ENCODE measurements around the gene PIGL. TPM values are rescaled to one million over a fixed set of nuclear protein-coding genes. Genes with fewer than 3 reads are reported as not detected.

The PIGL gene
- total and polyA plus RNA-seq, 12 donors: 10.3 to 102 (median 29.5) TPM

DNA sequence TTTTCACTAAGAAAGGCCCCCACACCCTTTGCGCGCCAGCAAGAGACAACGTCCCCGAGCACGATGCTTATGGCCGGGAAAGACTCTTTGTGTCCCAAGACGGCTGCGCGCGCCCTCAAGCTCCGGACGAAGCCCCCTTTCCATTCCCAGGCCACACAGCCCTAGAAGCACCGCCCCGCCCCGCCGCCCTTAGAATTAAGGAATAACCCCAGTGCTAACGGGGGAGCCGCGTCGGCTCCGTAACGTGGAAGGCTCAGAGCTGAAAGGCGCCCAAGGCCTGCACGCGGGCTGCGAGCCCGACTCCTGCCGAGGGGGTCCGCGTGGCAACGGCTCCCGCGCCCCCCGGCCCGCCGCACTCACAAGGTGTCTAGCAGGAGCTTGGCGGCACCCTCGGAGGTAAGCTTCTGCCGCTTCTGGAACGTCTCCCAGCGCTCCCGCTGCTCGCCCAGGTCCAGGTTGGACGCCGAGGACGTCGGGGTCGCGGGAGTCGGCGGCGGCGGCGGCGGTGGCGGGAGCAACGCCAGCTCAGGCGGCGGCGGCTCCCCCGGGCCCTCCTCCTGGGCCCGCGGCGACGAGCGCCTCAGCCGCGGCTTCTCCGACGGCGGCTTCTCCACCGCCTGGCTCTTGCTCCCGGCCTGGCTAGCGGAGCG lies 135.8 kb downstream of the PIGL start:
- Histone ChIP-seq H3K36me3 (replicated peaks in 1 of 2) (no peaks in the 10 kb centered on the region), H3K4me1 (replicated peaks in 1 of 2) (peaks cover 7 to 13% of the 10 kb centered on the region in 2 donors), H3K9me3 (replicated peaks in 1 of 3) (no peaks in the 10 kb centered on the region), H3K27me3 (no peaks in the 10 kb centered on the region), H3K4me3 (peak overlapping the region in 3 of 4 donors; percentile 31 to 89 (median 68)), H3K27ac (peak overlapping the region in 3 of 5 donors; percentile 33 to 78 (median 73))
- intact Hi-C loops (cut with DNase I): no loop called here
- 0 to 1% (median 0%) methylated on average over 11 to 75 of the region's 75 CpGs for WGBS, 4 donors
- peak in 6 of 7 donors; percentile 26 to 63 (median 37) for DNase-seq
- TF ChIP-seq, protein P1, sequence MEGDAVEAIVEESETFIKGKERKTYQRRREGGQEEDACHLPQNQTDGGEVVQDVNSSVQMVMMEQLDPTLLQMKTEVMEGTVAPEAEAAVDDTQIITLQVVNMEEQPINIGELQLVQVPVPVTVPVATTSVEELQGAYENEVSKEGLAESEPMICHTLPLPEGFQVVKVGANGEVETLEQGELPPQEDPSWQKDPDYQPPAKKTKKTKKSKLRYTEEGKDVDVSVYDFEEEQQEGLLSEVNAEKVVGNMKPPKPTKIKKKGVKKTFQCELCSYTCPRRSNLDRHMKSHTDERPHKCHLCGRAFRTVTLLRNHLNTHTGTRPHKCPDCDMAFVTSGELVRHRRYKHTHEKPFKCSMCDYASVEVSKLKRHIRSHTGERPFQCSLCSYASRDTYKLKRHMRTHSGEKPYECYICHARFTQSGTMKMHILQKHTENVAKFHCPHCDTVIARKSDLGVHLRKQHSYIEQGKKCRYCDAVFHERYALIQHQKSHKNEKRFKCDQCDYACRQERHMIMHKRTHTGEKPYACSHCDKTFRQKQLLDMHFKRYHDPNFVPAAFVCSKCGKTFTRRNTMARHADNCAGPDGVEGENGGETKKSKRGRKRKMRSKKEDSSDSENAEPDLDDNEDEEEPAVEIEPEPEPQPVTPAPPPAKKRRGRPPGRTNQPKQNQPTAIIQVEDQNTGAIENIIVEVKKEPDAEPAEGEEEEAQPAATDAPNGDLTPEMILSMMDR (IDR thresholded peaks at IDR 0.05): no peak
- no peak for TF ChIP-seq POLR2A (IDR thresholded peaks at IDR 0.05)

DNA sequence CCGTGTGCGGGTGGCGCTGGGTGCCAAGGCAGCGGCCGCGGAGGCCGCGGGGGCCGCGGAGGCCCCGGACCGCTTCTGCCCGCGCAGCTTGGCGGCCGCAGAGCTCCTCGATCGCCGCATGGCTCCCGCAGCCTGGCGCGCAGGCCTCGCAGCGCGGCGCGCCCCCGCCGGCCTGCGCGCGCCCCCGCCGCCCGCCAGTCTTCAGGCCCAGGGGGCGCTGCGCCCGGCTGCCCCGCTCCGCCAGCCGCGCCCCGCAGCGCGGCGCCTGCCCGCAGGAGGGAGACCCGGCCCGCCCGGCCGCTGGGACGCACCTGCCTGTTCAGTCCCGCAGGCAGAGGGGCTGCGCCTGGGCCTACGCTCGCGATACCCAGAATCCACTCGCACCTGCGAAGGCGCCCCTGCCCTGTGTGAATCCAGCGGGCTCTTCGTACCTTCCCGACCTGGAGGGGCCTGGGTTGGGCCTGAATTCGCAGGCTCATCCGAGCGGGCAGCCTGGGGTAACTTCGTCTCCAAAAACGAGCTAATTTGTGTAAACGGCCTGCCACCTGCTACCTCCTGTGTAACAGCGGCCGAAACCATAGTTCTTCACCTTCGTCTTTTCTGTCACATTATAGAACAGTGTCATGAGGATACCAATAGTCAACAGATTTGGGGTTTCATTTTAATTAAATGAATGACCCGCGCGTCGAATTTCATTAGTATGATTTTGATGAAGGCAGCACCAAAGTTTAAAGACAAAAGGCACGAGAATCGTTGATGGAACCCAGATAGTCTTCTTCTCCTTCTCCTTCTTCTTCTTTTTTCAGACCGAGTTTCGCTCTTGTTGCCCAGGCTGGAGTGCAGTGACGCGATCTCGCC lies 136.5 kb downstream of the PIGL start, which contains the start of gene CENPV:
TSS of gene CENPV (minus strand) at position 153 of the 858 bp plus-strand sequence. CDS start at position 120, 33 bp downstream.
- 15 to 74% (median 48%) methylated on average over 17 to 82 of the region's 83 CpGs for WGBS, 4 donors
- H3K36me3 ChIP-seq (replicated peaks in 1 of 2): no peaks in the 10 kb centered on the region
- DNase-seq: peak in 6 of 7 donors; percentile 37 to 56 (median 42)
- no peaks in the 10 kb centered on the region for H3K27me3 ChIP-seq
- peak within 1 kb of the TSS in 3 of 5 donors; percentile 33 to 78 (median 73) for H3K27ac ChIP-seq
- TF ChIP-seq, protein P1 (IDR thresholded peaks at IDR 0.05): peak in 2 of 6 experiments; percentile 25 to 37
- TF ChIP-seq POLR2A (IDR thresholded peaks at IDR 0.05): peak; percentile 30 to 48
- H3K9me3 ChIP-seq (replicated peaks in 1 of 3): no peaks in the 10 kb centered on the region
- peaks cover 7 to 13% of the 10 kb centered on the region in 2 donors for H3K4me1 ChIP-seq (replicated peaks in 1 of 2)
- peak within 1 kb of the TSS in 3 of 4 donors; percentile 31 to 89 (median 68) for H3K4me3 ChIP-seq
- intact Hi-C loops (cut with DNase I): no loop called here

DNA sequence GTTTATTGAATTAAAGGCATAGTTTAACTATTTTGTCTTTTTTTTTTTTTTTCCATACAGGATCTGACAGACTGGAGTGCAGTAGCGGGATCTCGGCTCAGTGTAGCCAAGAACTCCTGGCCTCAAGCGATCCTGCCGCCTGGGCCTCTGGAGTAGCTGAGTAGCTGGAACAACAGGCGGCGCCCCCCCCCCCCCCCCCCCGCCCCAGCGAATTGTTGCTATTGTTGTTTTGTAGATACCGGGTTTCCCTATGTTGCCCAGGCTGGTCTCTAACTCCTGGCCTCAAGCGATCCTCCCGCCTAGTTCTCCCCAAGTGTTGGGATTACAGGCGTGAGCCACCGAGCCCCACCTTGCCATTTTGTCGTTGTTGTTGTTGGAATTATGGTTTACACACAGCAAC lies 137.6 kb downstream of the PIGL start:
- TF ChIP-seq POLR2A (IDR thresholded peaks at IDR 0.05): no peak
- TF ChIP-seq, protein P1 (IDR thresholded peaks at IDR 0.05): no peak
- peaks cover 7 to 13% of the 10 kb centered on the region in 2 donors for H3K4me1 ChIP-seq (replicated peaks in 1 of 2)
- DNase-seq: peak in 1 of 7 donors; percentile 10
- no peak overlapping the region for H3K4me3 ChIP-seq
- no peaks in the 10 kb centered on the region for H3K27me3 ChIP-seq
- intact Hi-C loops (cut with DNase I): no loop called here
- no peaks in the 10 kb centered on the region for H3K36me3 ChIP-seq (replicated peaks in 1 of 2)
- WGBS, 4 donors: 90 to 94% (median 93%) methylated on average over 14 of the region's 14 CpGs
- no peaks in the 10 kb centered on the region for H3K9me3 ChIP-seq (replicated peaks in 1 of 3)
- H3K27ac ChIP-seq: no peak overlapping the region

DNA sequence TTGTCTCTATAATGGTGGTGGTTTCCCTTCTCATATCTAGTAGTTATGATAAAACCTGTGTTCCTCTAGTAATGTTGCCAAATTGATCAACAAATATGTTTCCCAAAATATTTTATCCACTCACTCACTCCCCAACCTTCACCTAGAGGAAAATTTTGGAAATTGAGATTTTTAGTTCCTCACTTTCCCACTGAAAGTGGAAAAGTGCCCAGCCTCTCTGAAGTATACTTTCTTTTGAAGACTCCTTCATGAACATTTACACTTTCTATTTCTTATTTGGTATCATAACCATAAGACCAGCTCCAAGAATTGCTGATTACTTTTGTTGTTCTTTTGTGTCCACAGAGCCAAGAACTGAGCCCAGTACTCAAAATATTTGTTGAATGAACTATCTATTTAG lies 141.4 kb downstream of the PIGL start:
- no peak for DNase-seq
- H3K27me3 ChIP-seq: no peaks in the 10 kb centered on the region

More for the DNA sequence above, 141.4 kb downstream of the PIGL start:
- no peak overlapping the region for H3K4me3 ChIP-seq
- H3K9me3 ChIP-seq (replicated peaks in 1 of 3): no peaks in the 10 kb centered on the region
- TF ChIP-seq POLR2A (IDR thresholded peaks at IDR 0.05): no peak
- TF ChIP-seq, protein P1 (IDR thresholded peaks at IDR 0.05): no peak
- no peak overlapping the region for H3K27ac ChIP-seq
- intact Hi-C loops (cut with DNase I): no loop called here
- no peaks in the 10 kb centered on the region for H3K4me1 ChIP-seq (replicated peaks in 1 of 2)
- no peaks in the 10 kb centered on the region for H3K36me3 ChIP-seq (replicated peaks in 1 of 2)
